SU-DHL-6 (cell line): Measurements from ENCODE around the gene RELL2.

Source experiments
- H2AFZ ChIP-seq: fragments of 200-600 bp; sonication (generic); 2 replicates; pipeline ENCODE4 v1.6.1; 2014; ENCODE audit warnings: low read depth, mild to moderate bottlenecking, moderate library complexity, mixed read lengths, antibody characterized with exemption, low read length; ENCODE audit not compliant: severe bottlenecking
- H3F3A ChIP-seq: fragments of 200-600 bp; shearing (Covaris generic); 2 replicates; pipeline ENCODE4 v1.6.0; 2016; ENCODE audit warnings: antibody characterized with exemption, mild to moderate bottlenecking; ENCODE audit not compliant: insufficient read depth
- H3K27ac ChIP-seq: fragments of 200-600 bp; sonication (generic); 2 replicates; pipeline ENCODE4 v1.5.1; 2016; ENCODE audit warnings: low read depth, mild to moderate bottlenecking, low read length, moderate library complexity, mixed read lengths
- H3K27me3 ChIP-seq: fragments of 200-600 bp; sonication (generic), shearing (Covaris generic); 2 replicates; pipeline ENCODE4 v1.6.0; 2014; ENCODE audit warnings: mild to moderate bottlenecking, low read length
- H3K36me3 ChIP-seq: fragments of 200-600 bp; sonication (generic); 2 replicates; pipeline ENCODE4 v1.6.1; 2014; ENCODE audit warnings: mild to moderate bottlenecking, low read length, mixed read lengths
- H3K4me2 ChIP-seq: fragments of 300-600, 200-600 bp; shearing (Covaris generic), sonication (generic); 2 replicates; pipeline ENCODE4 v1.6.0; 2014; ENCODE audit warnings: low read length, low read depth, mild to moderate bottlenecking; ENCODE audit not compliant: poor library complexity, severe bottlenecking
- H3K4me3 ChIP-seq: fragments of 200-600 bp; sonication (generic); 2 replicates; pipeline ENCODE4 v1.5.1; 2014; ENCODE audit warnings: antibody characterized with exemption, low read length, mild to moderate bottlenecking, mixed read lengths; ENCODE audit not compliant: insufficient read depth, poor library complexity, severe bottlenecking
- H3K79me2 ChIP-seq: fragments of 200-600 bp; sonication (generic); 2 replicates; pipeline ENCODE4 v1.6.1; 2014; ENCODE audit warnings: mild to moderate bottlenecking, low read length, moderate library complexity; ENCODE audit not compliant: insufficient read depth
- H3K9ac ChIP-seq: fragments of 200-600 bp; sonication (generic); 2 replicates; pipeline ENCODE4 v1.7.0; 2014; ENCODE audit warnings: mild to moderate bottlenecking, low read length
- H3K9me2 ChIP-seq: fragments of 200-600 bp; sonication (generic); replicated peaks from 2 replicates; pipeline ENCODE4 v1.6.1; 2014; ENCODE audit warnings: low read length; ENCODE audit not compliant: insufficient read depth
- H3K9me3 ChIP-seq: fragments of 200-600 bp; sonication (generic); 2 replicates; pipeline ENCODE4 v1.6.1; 2014; ENCODE audit warnings: low read length, mixed read lengths; ENCODE audit not compliant: insufficient read depth
- H4K20me1 ChIP-seq: fragments of 200-600 bp; sonication (generic); 2 replicates; pipeline ENCODE4 v1.6.1; 2014; ENCODE audit warnings: low read depth, mild to moderate bottlenecking, antibody characterized with exemption, low read length, moderate library complexity, mixed read lengths
- EZH2phosphoT487 ChIP-seq: fragments of 200-600 bp; sonication (generic), shearing (Covaris generic); conservative IDR thresholded peaks from 2 replicates; pipeline ENCODE4 v1.6.1; 2018; ENCODE audit warnings: mild to moderate bottlenecking, antibody characterized with exemption, low read length, moderate library complexity, mixed read lengths
- TF ChIP-seq, protein P1 (sequence below): fragments of 200-600 bp; sonication (generic); IDR thresholded peaks from one replicate; pipeline ENCODE4 v1.5.1; 2017; ENCODE audit warnings: antibody characterized with exemption, mild to moderate bottlenecking, low read length, moderate library complexity; ENCODE audit not compliant: insufficient read depth, poor library complexity, severe bottlenecking

The RELL2 gene

DNA sequence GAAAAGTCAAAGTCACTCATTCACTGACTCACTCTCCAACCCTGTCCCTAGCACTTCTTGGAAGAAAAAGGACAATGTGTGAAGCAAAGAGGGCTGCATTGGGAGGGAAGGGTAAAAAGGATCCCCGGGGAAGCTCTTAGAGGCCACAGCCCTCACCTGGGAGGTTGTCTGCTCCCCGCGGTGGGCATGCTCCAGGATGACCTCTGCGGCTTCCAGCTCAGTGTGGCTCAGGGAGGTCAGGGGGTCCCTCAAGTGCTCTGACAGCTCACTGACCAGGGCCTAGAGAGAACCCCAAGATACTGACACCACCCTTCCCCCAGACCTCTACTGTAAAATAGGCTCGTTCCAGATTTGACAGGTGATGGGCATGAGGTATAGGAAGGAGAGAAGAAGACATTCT lies 10.4 kb downstream of the RELL2 start:
- no peak overlapping the region for H3K9ac ChIP-seq
- H3K9me3 ChIP-seq: no peaks in the 10 kb centered on the region
- H2AFZ ChIP-seq: no peak overlapping the region
- H3K79me2 ChIP-seq: no peaks in the 10 kb centered on the region
- no peak overlapping the region for H3K4me3 ChIP-seq
- no peaks in the 10 kb centered on the region for H4K20me1 ChIP-seq
- no peaks in the 10 kb centered on the region for H3K36me3 ChIP-seq
- TF ChIP-seq, protein P1, sequence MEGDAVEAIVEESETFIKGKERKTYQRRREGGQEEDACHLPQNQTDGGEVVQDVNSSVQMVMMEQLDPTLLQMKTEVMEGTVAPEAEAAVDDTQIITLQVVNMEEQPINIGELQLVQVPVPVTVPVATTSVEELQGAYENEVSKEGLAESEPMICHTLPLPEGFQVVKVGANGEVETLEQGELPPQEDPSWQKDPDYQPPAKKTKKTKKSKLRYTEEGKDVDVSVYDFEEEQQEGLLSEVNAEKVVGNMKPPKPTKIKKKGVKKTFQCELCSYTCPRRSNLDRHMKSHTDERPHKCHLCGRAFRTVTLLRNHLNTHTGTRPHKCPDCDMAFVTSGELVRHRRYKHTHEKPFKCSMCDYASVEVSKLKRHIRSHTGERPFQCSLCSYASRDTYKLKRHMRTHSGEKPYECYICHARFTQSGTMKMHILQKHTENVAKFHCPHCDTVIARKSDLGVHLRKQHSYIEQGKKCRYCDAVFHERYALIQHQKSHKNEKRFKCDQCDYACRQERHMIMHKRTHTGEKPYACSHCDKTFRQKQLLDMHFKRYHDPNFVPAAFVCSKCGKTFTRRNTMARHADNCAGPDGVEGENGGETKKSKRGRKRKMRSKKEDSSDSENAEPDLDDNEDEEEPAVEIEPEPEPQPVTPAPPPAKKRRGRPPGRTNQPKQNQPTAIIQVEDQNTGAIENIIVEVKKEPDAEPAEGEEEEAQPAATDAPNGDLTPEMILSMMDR: no peak
- TF ChIP-seq EZH2phosphoT487: no peak
- H3K9me2 ChIP-seq: no peaks in the 10 kb centered on the region
- H3K27ac ChIP-seq: no peak overlapping the region
- H3K4me2 ChIP-seq: no peak overlapping the region
- H3F3A ChIP-seq: peaks cover 12% of the 10 kb centered on the region; the same call in 1 of the 2 replicates
- no peaks in the 10 kb centered on the region for H3K27me3 ChIP-seq

DNA sequence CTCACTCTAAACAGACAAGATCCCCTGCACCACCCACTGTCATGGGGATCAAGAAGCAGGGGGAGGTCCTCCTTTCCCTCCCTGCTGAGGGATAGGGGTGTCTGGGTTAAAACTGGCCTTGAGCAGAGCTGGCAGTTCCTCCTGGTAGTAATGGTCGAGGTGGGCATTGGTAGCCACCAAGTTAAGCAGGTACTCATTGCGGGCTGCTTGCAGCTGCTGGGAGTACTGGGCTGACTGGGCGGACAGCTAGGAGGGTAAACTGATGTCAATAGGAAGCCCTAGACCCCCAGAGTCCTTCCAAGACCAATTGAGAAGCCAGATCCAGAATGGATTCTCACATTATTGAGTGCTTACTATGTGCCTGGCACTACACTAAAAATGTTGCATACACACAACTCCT lies 11.1 kb downstream of the RELL2 start:
- H3K9me3 ChIP-seq: no peaks in the 10 kb centered on the region
- no peaks in the 10 kb centered on the region for H3K27me3 ChIP-seq
- TF ChIP-seq, protein P1: no peak
- TF ChIP-seq EZH2phosphoT487: no peak
- H3K9me2 ChIP-seq: no peaks in the 10 kb centered on the region
- no peak overlapping the region for H3K4me3 ChIP-seq
- no peak overlapping the region for H3K27ac ChIP-seq
- no peak overlapping the region for H3K4me2 ChIP-seq
- H3K79me2 ChIP-seq: no peaks in the 10 kb centered on the region
- no peak overlapping the region for H3K9ac ChIP-seq
- no peaks in the 10 kb centered on the region for H4K20me1 ChIP-seq
- no peaks in the 10 kb centered on the region for H3K36me3 ChIP-seq
- H3F3A ChIP-seq: peaks cover 11% of the 10 kb centered on the region; the same call in 1 of the 2 replicates
- H2AFZ ChIP-seq: no peak overlapping the region

DNA sequence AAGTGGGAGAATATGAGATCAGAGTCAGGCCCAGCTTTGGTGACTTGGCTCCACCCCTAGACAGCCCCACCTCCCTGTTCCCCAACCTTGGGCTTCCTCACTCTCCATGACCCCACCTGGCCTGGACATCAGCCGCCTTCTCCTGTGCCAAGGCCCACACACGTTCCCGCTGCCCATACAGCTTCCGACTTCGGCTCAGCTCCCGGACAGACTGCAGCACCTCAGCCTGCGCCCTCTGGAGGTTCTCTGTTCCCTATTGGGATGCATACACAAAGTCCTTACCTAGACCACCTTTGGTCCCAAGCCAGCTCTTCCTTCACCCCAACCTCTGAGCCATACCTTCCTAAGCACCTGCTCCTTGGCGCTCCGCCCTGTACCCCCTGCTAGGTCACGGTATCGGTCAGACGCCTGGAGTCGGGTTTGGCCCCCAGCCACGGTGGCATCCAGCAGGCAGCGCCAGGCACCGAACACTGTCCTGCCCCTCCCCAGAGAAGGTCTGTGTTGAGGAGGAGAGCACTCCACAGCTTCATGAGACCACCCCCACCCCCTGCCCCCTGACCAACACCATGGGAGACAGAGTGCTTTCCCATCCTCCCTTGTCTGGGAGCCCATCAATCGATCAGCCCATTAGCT lies 12.4 kb downstream of the RELL2 start:
- no peak overlapping the region for H2AFZ ChIP-seq
- no peaks in the 10 kb centered on the region for H3K79me2 ChIP-seq
- no peaks in the 10 kb centered on the region for H3K9me3 ChIP-seq
- H3F3A ChIP-seq: peaks cover 11% of the 10 kb centered on the region; the same call in 1 of the 2 replicates
- H3K9me2 ChIP-seq: no peaks in the 10 kb centered on the region
- H3K9ac ChIP-seq: no peak overlapping the region
- no peak overlapping the region for H3K4me2 ChIP-seq
- H3K36me3 ChIP-seq: no peaks in the 10 kb centered on the region
- no peaks in the 10 kb centered on the region for H4K20me1 ChIP-seq
- TF ChIP-seq EZH2phosphoT487: no peak
- TF ChIP-seq, protein P1: no peak
- H3K27me3 ChIP-seq: no peaks in the 10 kb centered on the region
- no peak overlapping the region for H3K4me3 ChIP-seq
- H3K27ac ChIP-seq: no peak overlapping the region
